Hepatic stellate cell (primary cell): ENCODE data around the gene CD160.
A peak's percentile ranks its signal among the peaks of the same experiment; 100 is the strongest.
"Not testable (repeated sequence)": the region's sequence is repeated elsewhere in the genome, so short reads cannot be mapped to it uniquely, and the experiment has no call there.

ENCODE experiments used
- DNase-seq: peaks from one replicate; pipeline ENCODE4 v3.0.0; 2011; ENCODE audit warnings: low spot score

The CD160 gene

GRCh38 chr1:145710291-145711027, 8.8 kb upstream of the CD160 start:
- no peak for DNase-seq

DNA sequence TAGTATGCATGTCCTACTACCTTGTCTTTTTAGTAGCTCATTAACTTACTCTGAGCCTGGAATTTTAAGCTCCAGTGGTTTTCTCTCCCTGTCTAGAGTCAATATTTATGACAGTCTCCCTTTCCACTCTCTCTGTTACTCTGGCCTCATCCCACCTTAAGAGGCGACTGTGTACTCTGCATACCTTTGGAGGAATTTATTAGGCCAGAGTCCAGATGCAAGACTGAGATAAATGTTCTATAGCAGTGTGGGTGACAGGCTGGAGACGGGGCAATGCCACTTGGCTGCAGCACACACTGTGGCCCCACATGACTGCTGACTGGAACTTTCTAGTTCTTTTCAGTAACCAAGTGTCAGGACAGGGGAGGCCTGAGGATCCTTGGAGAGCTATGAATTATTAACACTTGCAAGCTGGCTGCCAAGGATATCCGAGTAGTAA, 8.1 kb upstream of the CD160 start:
- no peak for DNase-seq

DNA sequence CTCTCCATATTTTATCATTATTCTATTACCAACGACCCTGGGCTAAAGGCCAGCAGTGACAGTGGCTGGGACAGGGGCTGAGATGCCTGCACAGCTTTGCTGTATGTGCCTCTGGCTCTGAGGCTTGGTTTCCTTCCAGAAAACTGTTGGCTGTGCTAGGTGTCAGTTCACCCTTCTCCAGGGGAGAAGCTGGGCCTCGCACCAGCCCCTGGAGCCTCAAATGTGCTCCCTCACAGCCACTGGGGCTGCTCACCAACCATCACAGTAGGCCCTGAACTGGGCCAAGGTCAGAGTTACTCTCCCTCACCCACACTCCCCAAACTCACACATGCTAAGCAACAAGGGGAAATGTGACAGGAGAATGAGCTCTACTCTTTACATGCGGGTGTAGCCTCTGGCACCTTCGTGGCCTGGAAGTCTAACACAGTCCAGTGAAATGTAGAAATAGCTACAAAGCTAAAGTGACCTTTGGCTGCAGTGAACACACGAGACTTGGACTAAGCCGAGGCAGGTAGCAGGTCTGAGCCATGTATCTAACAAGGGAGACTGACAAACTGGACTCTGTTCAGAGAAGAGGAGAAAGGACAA, 4.7 kb upstream of the CD160 start:
- no peak for DNase-seq

DNA sequence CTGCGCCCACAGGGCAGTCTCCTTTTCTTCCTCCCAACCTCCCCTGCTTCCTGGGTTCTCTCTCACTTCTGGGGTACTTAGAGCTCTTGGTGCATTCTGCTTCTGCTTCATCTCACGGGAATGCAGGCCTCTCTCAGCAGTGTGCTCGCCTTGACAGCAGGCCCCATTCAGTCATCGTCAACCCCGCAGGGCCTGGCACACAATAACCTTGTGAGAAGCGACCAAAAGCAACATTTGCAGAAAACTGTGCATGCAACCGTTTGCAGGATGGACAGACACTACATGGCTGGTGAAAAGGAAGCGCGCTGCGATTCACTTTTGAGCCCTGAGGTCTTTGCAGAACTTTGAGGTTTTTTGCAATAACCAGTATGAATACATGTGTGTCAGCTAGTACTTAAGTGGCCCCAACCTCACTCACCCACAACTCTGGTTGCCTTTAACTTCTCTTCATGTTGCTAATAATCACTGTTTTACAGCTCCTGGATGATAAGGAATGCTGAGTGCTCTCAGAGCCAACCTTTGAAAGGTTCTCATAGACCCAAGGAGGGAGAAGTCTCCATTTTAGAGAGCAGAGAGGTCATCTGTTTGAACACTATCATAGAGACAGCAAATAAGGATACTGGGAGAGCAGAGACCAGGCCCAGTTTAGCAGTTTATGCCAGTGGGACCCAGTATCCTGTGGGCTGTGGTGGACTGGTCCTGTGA, 2.5 kb upstream of the CD160 start:
- DNase-seq = no peak

GRCh38 chr1:145717833-145718232, 1.5 kb upstream of the CD160 start:
- no peak for DNase-seq

- DNase-seq = not testable (repeated sequence)
Observed at GRCh38 chr1:145718465-145718864, 834 bp upstream of the CD160 start.

DNA sequence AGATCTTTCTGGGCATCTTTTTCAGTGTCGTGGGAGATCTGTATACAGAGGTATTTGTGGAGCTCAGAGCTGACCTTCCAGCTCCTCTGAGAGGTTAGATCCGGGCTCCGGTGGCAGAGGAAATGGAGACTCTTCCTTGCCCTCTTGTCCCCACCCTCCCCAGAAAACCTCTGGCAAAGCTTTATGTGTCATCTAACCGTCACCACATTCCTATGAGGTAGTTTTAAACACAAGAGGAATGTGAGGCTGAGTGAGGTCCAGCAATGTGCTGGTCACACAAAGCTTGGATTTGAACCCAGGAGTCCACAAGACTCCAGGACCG, 1.2 kb downstream of the CD160 start:
- DNase-seq = peak; percentile 67

GRCh38 chr1:145720878-145721671, 1.8 kb downstream of the CD160 start:
- peak; percentile 73 for DNase-seq

- DNase-seq = not testable (repeated sequence)
Observed at GRCh38 chr1:145726193-145726592, 6.9 kb downstream of the CD160 start.

DNA sequence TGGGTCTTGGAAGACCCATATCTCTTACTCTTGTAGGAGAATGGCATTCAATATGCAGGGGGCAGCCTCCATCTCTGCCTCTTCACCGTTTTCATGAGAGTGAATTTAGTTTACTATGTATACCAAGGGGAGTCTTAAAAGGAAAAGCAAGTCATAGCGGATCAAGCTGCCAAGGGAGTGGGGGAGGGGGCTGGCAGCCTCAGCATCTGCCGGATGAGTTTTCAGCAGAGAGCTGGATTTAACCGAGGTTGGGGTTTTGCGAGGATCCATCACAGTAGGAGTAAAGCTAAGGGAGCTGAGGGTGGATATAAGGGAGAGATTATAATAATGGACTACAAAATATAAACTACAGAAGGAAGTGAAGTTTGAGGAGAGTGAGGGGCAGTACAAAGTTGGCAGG, 9.9 kb downstream of the CD160 start:
- no peak for DNase-seq

DNA sequence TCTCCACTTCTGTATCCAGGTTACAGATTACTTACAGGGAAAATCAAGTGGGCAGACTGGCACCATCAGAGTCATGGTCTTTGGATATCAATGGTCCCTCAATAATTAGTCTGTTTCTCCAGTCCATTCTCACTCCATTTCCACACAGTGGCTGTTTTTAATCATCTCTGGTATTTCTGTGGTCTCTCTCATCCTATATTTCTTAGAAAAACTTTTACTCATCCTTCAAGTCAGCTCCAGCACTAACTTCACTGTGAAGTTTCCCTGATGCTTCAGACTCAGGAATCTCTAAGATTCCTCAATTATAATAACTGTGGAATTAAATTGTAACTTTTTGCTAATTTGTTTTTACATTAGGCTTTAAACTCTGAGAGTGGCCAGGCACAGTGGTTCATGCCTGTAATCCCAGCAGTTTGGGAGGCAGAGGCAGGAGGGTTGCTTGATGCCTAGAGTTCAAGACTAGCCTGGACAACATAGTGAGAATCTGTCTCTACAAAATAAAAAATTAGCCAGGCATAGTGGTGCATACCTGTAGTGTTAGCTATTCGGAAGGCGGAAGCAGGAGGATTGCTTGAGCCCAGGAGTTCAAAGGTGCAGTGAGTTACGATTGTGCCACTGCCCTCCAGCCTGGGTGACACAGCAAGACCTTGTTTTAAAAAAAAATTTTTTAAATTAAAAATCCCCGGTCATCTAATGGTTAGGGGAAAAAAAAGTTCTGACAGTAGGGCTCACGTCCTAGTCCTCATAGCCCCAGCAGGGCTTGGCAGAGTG, 10.6 kb downstream of the CD160 start:
- no peak for DNase-seq

- DNase-seq = no peak
Observed at GRCh38 chr1:145730467-145730866, 11.2 kb downstream of the CD160 start.

GRCh38 chr1:145730900-145731299, 11.6 kb downstream of the CD160 start:
- DNase-seq = no peak

DNA sequence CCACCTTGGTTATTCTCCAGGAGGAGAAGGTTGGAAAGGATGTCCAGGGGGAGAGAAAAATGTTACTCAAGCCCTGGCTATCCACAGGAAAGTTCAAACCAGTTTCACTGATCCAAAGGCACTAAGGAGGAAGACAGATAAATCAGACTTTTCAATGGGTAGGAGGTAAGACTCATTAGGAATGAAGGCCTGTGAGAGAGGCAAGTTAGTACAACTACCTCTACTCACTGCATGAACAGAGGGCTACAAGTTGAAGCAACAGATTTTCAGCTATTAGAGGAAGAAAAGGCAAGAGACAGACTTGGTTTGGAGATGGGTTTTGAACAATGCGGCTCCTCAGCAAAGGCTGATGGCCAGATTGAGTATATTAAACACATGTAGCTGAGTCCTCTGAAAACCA, 16.9 kb downstream of the CD160 start:
- no peak for DNase-seq

- peak; percentile 64 for DNase-seq
Observed at GRCh38 chr1:145740269-145740668, 21.0 kb downstream of the CD160 start.

DNA sequence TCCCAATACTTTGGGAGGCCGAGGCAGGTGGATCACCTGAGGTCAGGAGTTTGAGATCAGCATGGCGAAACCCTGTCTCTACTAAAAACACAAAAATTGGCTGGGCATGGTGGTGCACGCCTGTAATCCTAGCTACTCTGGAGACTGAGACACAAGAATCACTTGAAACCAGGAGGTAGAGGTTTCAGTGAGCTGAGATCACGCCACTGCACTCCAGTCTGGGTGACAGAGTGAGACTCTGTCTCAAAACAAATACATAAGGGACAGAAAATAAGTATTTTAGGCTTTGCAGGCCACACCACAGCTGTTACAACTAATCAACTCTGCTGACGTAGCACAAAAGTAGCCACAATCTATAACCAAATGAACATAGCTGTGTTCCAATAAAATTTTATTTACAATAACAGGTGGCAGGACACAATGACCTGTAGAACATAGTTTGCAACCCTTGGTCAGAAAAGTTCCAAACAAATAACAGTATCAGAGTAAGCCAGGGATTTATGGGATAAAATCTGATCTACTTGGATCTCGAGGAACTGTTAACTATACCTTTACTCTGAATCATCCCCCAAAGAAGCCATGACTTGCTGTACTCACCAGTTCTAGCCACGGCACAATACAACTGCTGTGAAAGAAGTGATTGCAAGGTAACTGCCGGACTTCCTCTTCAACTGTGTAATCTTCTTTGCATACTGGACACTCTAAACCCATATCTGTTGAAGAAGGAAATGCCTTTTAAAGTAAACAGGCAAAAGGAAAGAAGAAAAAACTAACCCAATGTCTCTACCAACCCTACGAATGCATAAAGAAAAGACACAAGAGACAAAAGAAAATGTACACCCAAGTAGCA, 28.3 kb downstream of the CD160 start:
- DNase-seq = no peak

GRCh38 chr1:145750426-145750825, 31.1 kb downstream of the CD160 start:
- DNase-seq = no peak

DNA sequence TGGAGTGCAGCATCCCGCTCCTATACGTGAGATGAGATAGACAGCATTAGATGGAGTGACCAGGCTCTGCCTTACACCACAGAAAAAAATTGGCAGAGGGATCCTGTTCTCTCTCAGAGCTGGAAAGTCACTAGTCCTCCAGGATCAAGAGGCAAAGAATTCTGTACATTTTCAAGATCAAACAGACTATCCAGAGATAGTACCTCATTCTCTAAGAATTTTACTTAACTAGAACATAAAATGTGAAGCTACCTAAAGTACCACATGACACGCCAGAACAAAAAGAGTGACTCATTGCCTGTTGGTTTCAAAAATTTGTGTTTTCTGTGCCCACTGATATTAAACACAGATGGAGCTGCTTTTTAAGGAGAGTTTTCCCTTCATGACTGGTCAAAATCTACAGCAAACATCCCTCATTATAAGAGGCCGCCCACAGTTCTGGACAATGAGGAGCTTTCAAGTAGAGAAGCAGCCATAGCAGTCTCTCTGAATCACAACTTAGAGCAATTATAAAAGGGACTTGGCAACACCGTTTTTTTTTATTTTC, 32.3 kb downstream of the CD160 start:
- peak; percentile 47 for DNase-seq

GRCh38 chr1:145757420-145757819, 38.1 kb downstream of the CD160 start:
- DNase-seq = no peak

DNA sequence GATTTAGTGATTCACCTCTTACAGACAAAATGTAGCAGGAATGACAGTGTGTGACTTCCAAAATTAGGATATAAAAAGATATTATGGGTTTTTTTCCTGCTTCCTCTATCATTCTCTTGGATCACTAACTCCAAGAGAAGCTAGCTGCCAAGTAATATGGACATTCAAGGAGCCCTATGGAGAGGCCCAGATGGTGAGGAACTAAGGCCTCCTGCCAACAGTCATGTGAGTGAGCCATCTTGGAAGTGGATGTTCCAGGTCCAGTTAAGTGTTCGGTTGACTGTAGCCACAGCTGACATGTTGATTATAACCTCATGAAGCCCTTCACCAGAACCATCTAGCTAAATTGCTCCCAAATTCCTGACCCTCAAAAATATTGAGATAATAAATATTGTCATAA, 38.8 kb downstream of the CD160 start:
- DNase-seq = no peak

- no peak for DNase-seq
Observed at GRCh38 chr1:145758575-145758974, 39.3 kb downstream of the CD160 start.
